ENCODE data around the gene PSMA2.

The PSMA2 gene

GRCh38 chr7:42956062-42956461 is 24.1 kb upstream of the PSMA2 start:
- ATAC-seq (ENCODE audit: insufficient read depth, low read depth), result no peak
- Histone ChIP-seq H3K9me3 (ENCODE audit: insufficient read depth, low read length, severe bottlenecking) (peaks cover 10% of the 10 kb centered on the region), H3K36me3 (ENCODE audit: insufficient read depth, low read length) (no peaks in the 10 kb centered on the region), H3K27ac (ENCODE audit: low read length) (no peak overlapping the region), H3K4me1 (ENCODE audit: insufficient read depth, low read length) (no peaks in the 10 kb centered on the region), H4K20me1 (ENCODE audit: insufficient read depth, low read length) (no peaks in the 10 kb centered on the region), H3K4me3 (ENCODE audit: low read depth in 1 of 2, low read length in 2 of 2) (no peak overlapping the region), H3K9ac (ENCODE audit: low read depth, low read length) (no peak overlapping the region), H3K4me2 (ENCODE audit: insufficient read depth, low read length) (no peak overlapping the region), H3K79me2 (ENCODE audit: insufficient read depth, low read length) (no peaks in the 10 kb centered on the region), H2AFZ (ENCODE audit: low read depth, low read length) (no peak overlapping the region), H3K27me3 (ENCODE audit: insufficient read depth, low read length, poor library complexity) (no peaks in the 10 kb centered on the region)
- no peak for DNase-seq
- TF ChIP-seq CTCF (IDR thresholded peaks at IDR 0.05; ENCODE audit: borderline replicate concordance, extremely low read depth, low read length, poor library complexity, severe bottlenecking) (no peak), EZH2 (IDR thresholded peaks at IDR 0.05; ENCODE audit: borderline replicate concordance, low read depth, low read length, severe bottlenecking) (no peak)

- ATAC-seq (ENCODE audit: insufficient read depth, low read depth) (no peak), DNase-seq (no peak)
- TF ChIP-seq EZH2 (IDR thresholded peaks at IDR 0.05; ENCODE audit: borderline replicate concordance, low read depth, low read length, severe bottlenecking), result no peak
- TF ChIP-seq CTCF (IDR thresholded peaks at IDR 0.05; ENCODE audit: borderline replicate concordance, extremely low read depth, low read length, poor library complexity, severe bottlenecking), result no peak
- no peak overlapping the region for H3K4me2 ChIP-seq (ENCODE audit: insufficient read depth, low read length)
- H3K79me2 ChIP-seq (ENCODE audit: insufficient read depth, low read length), result no peaks in the 10 kb centered on the region
- no peaks in the 10 kb centered on the region for H4K20me1 ChIP-seq (ENCODE audit: insufficient read depth, low read length)
- no peak overlapping the region for H2AFZ ChIP-seq (ENCODE audit: low read depth, low read length)
- no peak overlapping the region for H3K9ac ChIP-seq (ENCODE audit: low read depth, low read length)
- no peak overlapping the region for H3K4me3 ChIP-seq (ENCODE audit: low read depth in 1 of 2, low read length in 2 of 2)
- no peaks in the 10 kb centered on the region for H3K27me3 ChIP-seq (ENCODE audit: insufficient read depth, low read length, poor library complexity)
- peaks cover 10% of the 10 kb centered on the region for H3K9me3 ChIP-seq (ENCODE audit: insufficient read depth, low read length, severe bottlenecking)
- H3K4me1 ChIP-seq (ENCODE audit: insufficient read depth, low read length), result no peaks in the 10 kb centered on the region
- no peaks in the 10 kb centered on the region for H3K36me3 ChIP-seq (ENCODE audit: insufficient read depth, low read length)
- H3K27ac ChIP-seq (ENCODE audit: low read length), result no peak overlapping the region
Observed at GRCh38 chr7:42953994-42954393, 22.0 kb upstream of the PSMA2 start.

- no peaks in the 10 kb centered on the region for H4K20me1 ChIP-seq (ENCODE audit: insufficient read depth, low read length)
- ATAC-seq (ENCODE audit: insufficient read depth, low read depth) (no peak), DNase-seq (no peak)
- no peak overlapping the region for H2AFZ ChIP-seq (ENCODE audit: low read depth, low read length)
- no peaks in the 10 kb centered on the region for H3K4me1 ChIP-seq (ENCODE audit: insufficient read depth, low read length)
- no peak overlapping the region for H3K4me3 ChIP-seq (ENCODE audit: low read depth in 1 of 2, low read length in 2 of 2)
- H3K9ac ChIP-seq (ENCODE audit: low read depth, low read length), result no peak overlapping the region
- no peaks in the 10 kb centered on the region for H3K27me3 ChIP-seq (ENCODE audit: insufficient read depth, low read length, poor library complexity)
- no peak overlapping the region for H3K4me2 ChIP-seq (ENCODE audit: insufficient read depth, low read length)
- no peak overlapping the region for H3K27ac ChIP-seq (ENCODE audit: low read length)
- peaks cover 10% of the 10 kb centered on the region for H3K9me3 ChIP-seq (ENCODE audit: insufficient read depth, low read length, severe bottlenecking)
- H3K79me2 ChIP-seq (ENCODE audit: insufficient read depth, low read length), result no peaks in the 10 kb centered on the region
- no peaks in the 10 kb centered on the region for H3K36me3 ChIP-seq (ENCODE audit: insufficient read depth, low read length)
- no peak for TF ChIP-seq CTCF (IDR thresholded peaks at IDR 0.05; ENCODE audit: borderline replicate concordance, extremely low read depth, low read length, poor library complexity, severe bottlenecking)
Observed at GRCh38 chr7:42952328-42952727, 20.4 kb upstream of the PSMA2 start.

- ATAC-seq (ENCODE audit: insufficient read depth, low read depth), result no peak
- no peak overlapping the region for H2AFZ ChIP-seq (ENCODE audit: low read depth, low read length)
- no peak overlapping the region for H3K9ac ChIP-seq (ENCODE audit: low read depth, low read length)
- H3K4me2 ChIP-seq (ENCODE audit: insufficient read depth, low read length), result no peak overlapping the region
- H3K27me3 ChIP-seq (ENCODE audit: insufficient read depth, low read length, poor library complexity), result no peaks in the 10 kb centered on the region
- no peak for TF ChIP-seq CTCF (IDR thresholded peaks at IDR 0.05; ENCODE audit: borderline replicate concordance, extremely low read depth, low read length, poor library complexity, severe bottlenecking)
- no peak for TF ChIP-seq EZH2 (IDR thresholded peaks at IDR 0.05; ENCODE audit: borderline replicate concordance, low read depth, low read length, severe bottlenecking)
- no peak overlapping the region for H3K4me3 ChIP-seq (ENCODE audit: low read depth in 1 of 2, low read length in 2 of 2)
- H3K79me2 ChIP-seq (ENCODE audit: insufficient read depth, low read length), result no peaks in the 10 kb centered on the region
- H3K27ac ChIP-seq (ENCODE audit: low read length), result no peak overlapping the region
- DNase-seq, result no peak
- H3K36me3 ChIP-seq (ENCODE audit: insufficient read depth, low read length), result no peaks in the 10 kb centered on the region
- no peaks in the 10 kb centered on the region for H3K9me3 ChIP-seq (ENCODE audit: insufficient read depth, low read length, severe bottlenecking)
- H4K20me1 ChIP-seq (ENCODE audit: insufficient read depth, low read length), result no peaks in the 10 kb centered on the region
- no peaks in the 10 kb centered on the region; the same call in 1 of the 2 replicates for H3K4me1 ChIP-seq (ENCODE audit: insufficient read depth, low read length)
Observed at GRCh38 chr7:42950417-42950816, 18.4 kb upstream of the PSMA2 start.
